SK-N-SH (cell line): ENCODE measurements around the gene MAP3K4. TPM values are rescaled to one million over a fixed set of nuclear protein-coding genes. Genes with fewer than 3 reads are reported as not detected.

ENCODE experiments used
- CTCF ChIA-PET: fragments of 300-600, 350-600 bp; formaldehyde crosslinking; extraction: SDS; loops from one replicate; lab custom pipeline; 2021; lab: Yijun Ruan, JAX
- POLR2A ChIA-PET: fragments of 350-600 bp; sonication (Branson Sonifier 250); formaldehyde crosslinking; extraction: SDS; loops from one replicate; lab custom pipeline; 2020; ENCODE audit warnings: antibody characterized with exemption, inconsistent platforms; lab: Yijun Ruan, JAX
- DNase-seq: peaks from one replicate; pipeline ENCODE4 v3.0.0; 2012
- H2AFZ ChIP-seq: fragments of 200-600 bp; sonication (generic); 2 replicates; pipeline ENCODE4 v1.8.1; 2016; ENCODE audit warnings: antibody characterized with exemption, mild to moderate bottlenecking, low read depth
- H3F3A ChIP-seq: fragments of 200-600 bp; sonication (generic); replicated peaks from 2 replicates; pipeline ENCODE3; 2016; ENCODE audit warnings: antibody characterized with exemption, mild to moderate bottlenecking; ENCODE audit not compliant: insufficient read depth
- H3K27ac ChIP-seq, 2 experiments: fragments of 200-500 bp in 1 of 2; fragments of 200-600 bp in 1 of 2; sonication (Bioruptor generic) in 1 of 2; sonication (generic), shearing (Covaris generic) in 1 of 2; 2 replicates each; pipeline versions ENCODE4 v1.5.1 to v1.6.1; 2014 to 2016; ENCODE audit warnings: low read depth in 2 of 2, inconsistent platforms in 1 of 2, low read length in 1 of 2, mild to moderate bottlenecking in 1 of 2, mixed read lengths in 1 of 2
- H3K27me3 ChIP-seq: fragments of 200-600 bp; sonication (generic), shearing (Covaris generic); 2 replicates; pipeline ENCODE4 v1.6.1; 2016; ENCODE audit warnings: mixed run types; ENCODE audit not compliant: insufficient read depth
- H3K36me3 ChIP-seq, 2 experiments: fragments of 200-500 bp in 1 of 2; fragments of 200-600 bp in 1 of 2; sonication (Bioruptor generic) in 1 of 2; sonication (generic) in 1 of 2; replicated peaks in 1 of 2; 2 replicates each; pipeline versions ENCODE3 to v1.5.1; 2014 to 2016; ENCODE audit warnings: low read length in 1 of 2, mild to moderate bottlenecking in 1 of 2; ENCODE audit not compliant: insufficient read depth in 2 of 2, control insufficient read depth in 1 of 2
- H3K4me1 ChIP-seq, 2 experiments: fragments of 200-500 bp in 1 of 2; fragments of 200-600 bp in 1 of 2; sonication (Bioruptor generic) in 1 of 2; sonication (generic), shearing (Covaris generic) in 1 of 2; 2 replicates each; pipeline versions ENCODE4 v1.5.1 to v1.6.1; 2014 to 2016; ENCODE audit warnings: low read depth in 1 of 2, low read length in 1 of 2, mixed run types in 1 of 2; ENCODE audit not compliant: insufficient read depth in 2 of 2, control insufficient read depth in 1 of 2
- H3K4me2 ChIP-seq: fragments of 200-600 bp; sonication (generic), shearing (Covaris generic); 2 replicates; pipeline ENCODE4 v1.6.1; 2017; ENCODE audit warnings: mixed run types
- H3K4me3 ChIP-seq, 2 experiments: fragments of 200-500 bp in 1 of 2; fragments of 200-600 bp in 1 of 2; sonication (Bioruptor generic) in 1 of 2; sonication (generic), shearing (Covaris generic) in 1 of 2; 2 replicates each; pipeline versions ENCODE4 v1.5.1 to v1.8.1; 2014 to 2016; ENCODE audit warnings: low read depth in 2 of 2, inconsistent platforms in 1 of 2, low read length in 1 of 2, mild to moderate bottlenecking in 1 of 2, mixed read lengths in 1 of 2, moderate library complexity in 1 of 2
- H3K79me2 ChIP-seq: fragments of 200-600 bp; sonication (generic); 2 replicates; pipeline ENCODE4 v1.8.1; 2017; ENCODE audit warnings: mild to moderate bottlenecking; ENCODE audit not compliant: insufficient read depth
- H3K9ac ChIP-seq: fragments of 200-600 bp; sonication (generic); 2 replicates; pipeline ENCODE4 v1.6.1; 2017; ENCODE audit warnings: mixed run types
- H3K9me2 ChIP-seq: fragments of 200-600 bp; sonication (generic); 2 replicates; pipeline ENCODE4 v1.6.1; 2017; ENCODE audit warnings: mixed run types
- H3K9me3 ChIP-seq: fragments of 200-600 bp; sonication (generic); 2 replicates; pipeline ENCODE4 v1.6.1; 2017; ENCODE audit warnings: mixed run types, mild to moderate bottlenecking, moderate library complexity
- H4K20me1 ChIP-seq: fragments of 200-600 bp; sonication (generic); 2 replicates; pipeline ENCODE4 v1.6.1; 2017; ENCODE audit warnings: mild to moderate bottlenecking, mixed run types; ENCODE audit not compliant: insufficient read depth
- CTCF ChIP-seq: fragments of 200-600 bp; sonication (generic); IDR thresholded peaks from 2 replicates; pipeline ENCODE4 v1.6.1; 2017; ENCODE audit warnings: antibody characterized with exemption, mild to moderate bottlenecking, moderate library complexity
- ELF1 ChIP-seq: IDR thresholded peaks from 2 replicates; pipeline ENCODE4 v1.4.0; 2012
- FOSL2 ChIP-seq: IDR thresholded peaks from 2 replicates; pipeline ENCODE4 v1.4.0; 2012; ENCODE audit warnings: low read depth, mild to moderate bottlenecking, moderate library complexity, borderline replicate concordance
- FOXM1 ChIP-seq: IDR thresholded peaks from 2 replicates; pipeline ENCODE4 v1.4.0; 2012; ENCODE audit warnings: low read depth, mild to moderate bottlenecking
- GABPA ChIP-seq: IDR thresholded peaks from 2 replicates; pipeline ENCODE4 v1.4.0; 2012; ENCODE audit warnings: low read depth, mild to moderate bottlenecking
- IRF3 ChIP-seq: fragments of 150-350 bp; IDR thresholded peaks from 2 replicates; pipeline ENCODE4 v1.6.1; 2016; ENCODE audit warnings: mild to moderate bottlenecking, low read depth, low read length
- MAX ChIP-seq: IDR thresholded peaks from 2 replicates; pipeline ENCODE4 v1.4.0; 2012; ENCODE audit warnings: low read depth
- MXI1 ChIP-seq: IDR thresholded peaks from 2 replicates; pipeline ENCODE4 v1.6.1; 2012; ENCODE audit warnings: mild to moderate bottlenecking, low read depth, low read length, improper control_type of control experiment
- POLR2AphosphoS5 ChIP-seq: IDR thresholded peaks from 2 replicates; pipeline ENCODE4 v1.6.1; 2012; ENCODE audit warnings: low read depth, low read length
- RAD21 ChIP-seq: IDR thresholded peaks from 2 replicates; pipeline ENCODE4 v1.6.1; 2012; ENCODE audit warnings: mild to moderate bottlenecking, low read length
- TEAD4 ChIP-seq: IDR thresholded peaks from 2 replicates; pipeline ENCODE4 v1.4.0; 2012; ENCODE audit warnings: mild to moderate bottlenecking, borderline replicate concordance; ENCODE audit not compliant: insufficient read depth
- YY1 ChIP-seq: IDR thresholded peaks from 2 replicates; pipeline ENCODE4 v1.4.0; 2012; ENCODE audit warnings: low read depth, mild to moderate bottlenecking
- WGBS: methylation state at CpG from one replicate; pipeline ENCODE4 v1.1.6; 2017; ENCODE audit warnings: low lambda C conversion rate; 5-methylcytosine and 5-hydroxymethylcytosine counted together
- polyA plus RNA-seq, 3 experiments: library from polyadenylated mRNA; depleted of rRNA; stranded (reverse); fragments of >200 nt; gene quantifications; 2 replicates each; pipeline ENCODE4 v1.2.3, GENCODE V29; 2012

The MAP3K4 gene
- polyA plus RNA-seq, 1 of the 3 experiments (the other 2 are of a cell fraction) = 6.8 TPM

- Histone ChIP-seq H3K4me1 (peaks cover 9 to 10% of the 10 kb centered on the region in 2 experiments; a peak in 3 of 4 replicates), H3K27me3 (no peaks in the 10 kb centered on the region), H3K4me3 (no peak overlapping the region), H3K27ac (no peak overlapping the region), H3K9me2 (no peaks in the 10 kb centered on the region), H3K36me3 (no peaks in the 10 kb centered on the region), H3K9me3 (no peaks in the 10 kb centered on the region), H3K79me2 (peaks cover 73% of the 10 kb centered on the region), H3K4me2 (no peak overlapping the region), H2AFZ (no peak overlapping the region), H4K20me1 (no peaks in the 10 kb centered on the region; the same call in 1 of the 2 replicates), H3F3A (no peaks in the 10 kb centered on the region), H3K9ac (no peak overlapping the region)
- POLR2A ChIA-PET = no interaction called here
- no peak for DNase-seq
- CTCF ChIA-PET = interaction anchor here (0.6 kb wide), 1 partner anchor 18 kb away, joined by 4 read pairs; the partner anchor contains the start of gene MAP3K4
- WGBS = 58% methylated on average over 1 of the region's 1 CpG
- TF ChIP-seq TEAD4 = no peak
- no peak for TF ChIP-seq POLR2AphosphoS5
- no peak for TF ChIP-seq IRF3
- TF ChIP-seq YY1 = no peak
- TF ChIP-seq RAD21 = no peak
- no peak for TF ChIP-seq MAX
- TF ChIP-seq FOXM1 = no peak
- TF ChIP-seq ELF1 = no peak
Observed at GRCh38 chr6:161010418-161010817, 18.8 kb downstream of the MAP3K4 start.

- WGBS = 93% methylated on average over 7 of the region's 8 CpGs
- H3K9me2 ChIP-seq = no peaks in the 10 kb centered on the region
- H3K4me3 ChIP-seq = no peak overlapping the region
- H3K4me1 ChIP-seq = peaks cover 9 to 10% of the 10 kb centered on the region in 2 experiments; a peak in 3 of 4 replicates
- H2AFZ ChIP-seq = no peak overlapping the region
- no peak overlapping the region for H3K9ac ChIP-seq
- H3K4me2 ChIP-seq = no peak overlapping the region
- no peak for TF ChIP-seq GABPA
- no peak for TF ChIP-seq MXI1
- TF ChIP-seq FOSL2 = no peak
- TF ChIP-seq CTCF = no peak
- H3K9me3 ChIP-seq = no peaks in the 10 kb centered on the region
- no peak for DNase-seq
- no peaks in the 10 kb centered on the region for H3F3A ChIP-seq
- no peaks in the 10 kb centered on the region for H3K27me3 ChIP-seq
- ChIA-PET CTCF (interaction anchor here (0.9 to 1.2 kb wide), 2 partner anchors 19 to 90 kb away, joined by 3 read pairs; no protein-coding TSS in a partner anchor), POLR2A (no interaction called here)
- no peaks in the 10 kb centered on the region for H3K36me3 ChIP-seq
- no peak overlapping the region; a peak in 1 of 4 replicates for H3K27ac ChIP-seq
- peaks cover 79% of the 10 kb centered on the region for H3K79me2 ChIP-seq
- no peaks in the 10 kb centered on the region; the same call in 1 of the 2 replicates for H4K20me1 ChIP-seq
Observed at GRCh38 chr6:161011492-161012480, 20.2 kb downstream of the MAP3K4 start.
